Nephron progenitor cell (in vitro differentiated cells): Measurements from ENCODE around the gene EMP2.

Experiments
- DNase-seq: peaks from one replicate; pipeline ENCODE4 v3.0.0; 2021
- H3K27ac Mint-ChIP-seq: 2 replicates; pipeline ENCODE4 v1.8.0; 2021; ENCODE audit warnings: mild to moderate bottlenecking, moderate library complexity, mixed read lengths
- H3K27me3 Mint-ChIP-seq: 2 replicates; pipeline ENCODE4 v1.8.0; 2021; ENCODE audit warnings: mild to moderate bottlenecking, low read depth, mixed read lengths; ENCODE audit not compliant: poor library complexity
- H3K36me3 Mint-ChIP-seq: 2 replicates; pipeline ENCODE4 v1.8.0; 2021; ENCODE audit warnings: low read depth, mixed read lengths
- H3K4me1 Mint-ChIP-seq: 2 replicates; pipeline ENCODE4 v1.8.0; 2021; ENCODE audit warnings: mixed read lengths
- H3K4me3 Mint-ChIP-seq: 2 replicates; pipeline ENCODE4 v1.8.0; 2021; ENCODE audit warnings: mild to moderate bottlenecking, moderate library complexity, mixed read lengths
- H3K9me3 Mint-ChIP-seq: 2 replicates; pipeline ENCODE4 v1.8.0; 2021; ENCODE audit warnings: mild to moderate bottlenecking, moderate library complexity, mixed read lengths
- TF ChIP-seq, protein P1 (sequence below): fragments of 200-600 bp; sonication (generic); IDR thresholded peaks from 2 replicates; pipeline ENCODE4 v1.5.0; 2021; ENCODE audit warnings: antibody characterized with exemption

Gene EMP2

DNA sequence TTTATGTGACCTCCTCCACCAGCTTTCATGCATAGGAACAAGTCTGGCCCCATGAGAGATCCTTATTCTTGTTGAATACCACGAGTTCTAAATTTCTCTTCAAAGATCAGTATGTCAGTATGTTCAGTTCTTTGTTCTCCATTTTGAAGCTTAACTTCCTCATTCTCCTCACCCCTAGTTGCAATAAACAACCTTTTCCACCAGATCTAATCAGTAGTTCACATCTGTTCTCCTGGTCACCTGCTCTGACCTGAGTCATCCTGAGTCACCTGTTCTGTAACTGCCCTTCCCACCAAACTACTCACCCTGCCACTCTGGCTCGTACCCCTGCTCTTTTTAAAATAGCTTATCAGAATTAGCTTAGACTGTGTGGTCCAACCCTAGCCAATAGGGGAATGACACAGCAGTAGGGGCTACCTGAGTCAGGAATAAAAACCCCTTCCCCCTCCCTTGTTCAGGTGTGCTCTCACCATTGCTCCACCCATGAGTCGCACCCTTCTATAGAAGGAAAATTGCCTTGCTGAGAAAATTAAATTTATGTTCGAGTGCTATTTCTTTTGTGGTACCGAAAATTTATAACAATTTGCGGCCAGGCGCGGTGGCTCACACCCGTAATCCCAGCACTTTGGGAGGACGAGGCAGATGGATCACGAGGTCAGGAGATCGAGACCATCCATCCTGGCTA is 94.6 kb downstream of the EMP2 start:
- TF ChIP-seq, protein P1, sequence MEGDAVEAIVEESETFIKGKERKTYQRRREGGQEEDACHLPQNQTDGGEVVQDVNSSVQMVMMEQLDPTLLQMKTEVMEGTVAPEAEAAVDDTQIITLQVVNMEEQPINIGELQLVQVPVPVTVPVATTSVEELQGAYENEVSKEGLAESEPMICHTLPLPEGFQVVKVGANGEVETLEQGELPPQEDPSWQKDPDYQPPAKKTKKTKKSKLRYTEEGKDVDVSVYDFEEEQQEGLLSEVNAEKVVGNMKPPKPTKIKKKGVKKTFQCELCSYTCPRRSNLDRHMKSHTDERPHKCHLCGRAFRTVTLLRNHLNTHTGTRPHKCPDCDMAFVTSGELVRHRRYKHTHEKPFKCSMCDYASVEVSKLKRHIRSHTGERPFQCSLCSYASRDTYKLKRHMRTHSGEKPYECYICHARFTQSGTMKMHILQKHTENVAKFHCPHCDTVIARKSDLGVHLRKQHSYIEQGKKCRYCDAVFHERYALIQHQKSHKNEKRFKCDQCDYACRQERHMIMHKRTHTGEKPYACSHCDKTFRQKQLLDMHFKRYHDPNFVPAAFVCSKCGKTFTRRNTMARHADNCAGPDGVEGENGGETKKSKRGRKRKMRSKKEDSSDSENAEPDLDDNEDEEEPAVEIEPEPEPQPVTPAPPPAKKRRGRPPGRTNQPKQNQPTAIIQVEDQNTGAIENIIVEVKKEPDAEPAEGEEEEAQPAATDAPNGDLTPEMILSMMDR, result no peak
- H3K27ac Mint-ChIP-seq, result no peak overlapping the region
- peaks cover 29% of the 10 kb centered on the region for H3K9me3 Mint-ChIP-seq
- H3K4me3 Mint-ChIP-seq, result no peak overlapping the region
- peaks cover 5% of the 10 kb centered on the region for H3K4me1 Mint-ChIP-seq
- H3K27me3 Mint-ChIP-seq, result peaks cover 2% of the 10 kb centered on the region
- H3K36me3 Mint-ChIP-seq, result peaks cover 39% of the 10 kb centered on the region
- no peak for DNase-seq

DNA sequence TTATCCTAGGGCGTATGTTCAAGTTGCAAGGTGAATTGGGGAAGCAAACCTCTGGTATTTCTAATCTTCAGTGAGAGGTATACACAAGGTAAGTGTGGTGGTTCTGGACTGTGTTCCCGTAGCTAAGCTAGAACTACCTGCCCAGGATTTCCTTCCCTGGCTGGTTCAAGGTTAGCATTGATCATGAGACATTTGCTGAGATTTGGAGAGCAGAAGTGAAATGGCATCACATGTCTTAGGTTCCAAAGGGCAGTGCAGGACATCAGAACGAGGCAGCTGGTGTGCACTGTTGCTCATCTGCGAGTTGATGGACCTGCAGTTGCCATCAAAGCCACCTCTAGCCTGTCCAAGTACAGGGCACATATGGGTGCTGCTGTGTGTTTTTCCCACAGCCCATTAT is 95.2 kb downstream of the EMP2 start:
- Mint-ChIP-seq H3K9me3 (peaks cover 32% of the 10 kb centered on the region), H3K4me1 (peaks cover 5% of the 10 kb centered on the region), H3K27ac (no peak overlapping the region), H3K4me3 (no peak overlapping the region), H3K27me3 (peaks cover 2% of the 10 kb centered on the region), H3K36me3 (peaks cover 46% of the 10 kb centered on the region)
- TF ChIP-seq, protein P1, result no peak
- DNase-seq, result no peak

DNA sequence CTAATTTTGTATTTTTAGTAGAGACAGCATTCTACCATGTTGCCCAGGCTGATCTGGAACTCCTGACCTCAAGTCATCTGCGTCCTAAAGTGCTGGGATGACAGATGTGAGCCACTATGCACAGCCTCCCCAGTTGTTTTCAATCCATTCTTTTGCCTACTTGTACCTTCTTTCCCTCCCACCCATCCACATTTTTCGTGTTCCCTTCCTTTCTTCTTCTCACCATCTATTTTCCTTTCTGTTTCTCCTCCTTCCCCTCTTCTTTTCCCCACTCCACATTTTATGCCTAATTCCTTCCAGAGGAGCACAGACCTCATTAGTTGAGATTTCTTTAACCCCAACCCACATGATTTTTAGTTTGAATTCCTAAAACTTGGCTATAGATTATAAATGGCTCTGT is 100.2 kb downstream of the EMP2 start:
- H3K27ac Mint-ChIP-seq, result no peak overlapping the region
- no peaks in the 10 kb centered on the region for H3K27me3 Mint-ChIP-seq
- no peaks in the 10 kb centered on the region for H3K4me1 Mint-ChIP-seq
- no peak overlapping the region for H3K4me3 Mint-ChIP-seq
- H3K36me3 Mint-ChIP-seq, result peaks cover 78% of the 10 kb centered on the region
- TF ChIP-seq, protein P1, result no peak
- H3K9me3 Mint-ChIP-seq, result peaks cover 39% of the 10 kb centered on the region
- DNase-seq, result no peak
